Esophagus (tissue), 2 donors: ENCODE data around the gene TLE4. TPM values are rescaled to one million over a fixed set of nuclear protein-coding genes. Genes with fewer than 3 reads are reported as not detected.
A peak's percentile ranks its signal among the peaks of the same experiment; 100 is the strongest.

Experiments
- H3K27ac ChIP-seq, 2 donors: one replicate each; pipeline ENCODE4 v1.5.1; 2013; ENCODE audit warnings: low read depth in 2 of 2, mild to moderate bottlenecking in 2 of 2, inconsistent platforms in 1 of 2, low read length in 1 of 2, moderate library complexity in 1 of 2
- H3K27me3 ChIP-seq, 2 donors: one replicate each; pipeline ENCODE4 v1.6.1; 2013; ENCODE audit warnings: low read length in 2 of 2, control low read depth in 1 of 2, mild to moderate bottlenecking in 1 of 2; ENCODE audit not compliant: insufficient read depth in 2 of 2, control insufficient read depth in 1 of 2
- H3K36me3 ChIP-seq, 2 donors: one replicate each; pipeline ENCODE4 v1.6.1; 2013; ENCODE audit warnings: low read length in 1 of 2; ENCODE audit not compliant: control insufficient read depth in 2 of 2, insufficient read depth in 2 of 2
- H3K4me1 ChIP-seq, 2 donors: one replicate each; pipeline ENCODE4 v1.6.1; 2013; ENCODE audit warnings: low read length in 1 of 2; ENCODE audit not compliant: control insufficient read depth in 2 of 2, insufficient read depth in 2 of 2
- H3K4me3 ChIP-seq, 2 donors: one replicate each; pipeline ENCODE4 v1.5.1; 2013; ENCODE audit warnings: low read length in 2 of 2, mild to moderate bottlenecking in 2 of 2, low read depth in 1 of 2, moderate library complexity in 1 of 2
- H3K9me3 ChIP-seq, 2 donors: one replicate each; pipeline ENCODE4 v1.6.1; 2013; ENCODE audit warnings: mild to moderate bottlenecking in 2 of 2, low read depth in 1 of 2, low read length in 1 of 2, moderate library complexity in 1 of 2; ENCODE audit not compliant: control insufficient read depth in 2 of 2, insufficient read depth in 1 of 2
- WGBS, 2 donors: extraction: QIAGEN DNeasy Blood & Tissue Kit; methylation state at CpG; one replicate each; pipeline ENCODE4 v1.1.7; 2013; 5-methylcytosine and 5-hydroxymethylcytosine counted together
- polyA plus RNA-seq, 2 donors: library from polyadenylated mRNA; stranded (reverse); fragments of 200-250 nt; gene quantifications; one replicate each; pipeline ENCODE4 v1.2.3, GENCODE V29; 2013
- donor health status: healthy with polysubstance abuse.
- donor health status: Bipolar disorder and iron deficiency.

TLE4 gene
- polyA plus RNA-seq, 2 donors, result 8.5 to 12.9 TPM

DNA sequence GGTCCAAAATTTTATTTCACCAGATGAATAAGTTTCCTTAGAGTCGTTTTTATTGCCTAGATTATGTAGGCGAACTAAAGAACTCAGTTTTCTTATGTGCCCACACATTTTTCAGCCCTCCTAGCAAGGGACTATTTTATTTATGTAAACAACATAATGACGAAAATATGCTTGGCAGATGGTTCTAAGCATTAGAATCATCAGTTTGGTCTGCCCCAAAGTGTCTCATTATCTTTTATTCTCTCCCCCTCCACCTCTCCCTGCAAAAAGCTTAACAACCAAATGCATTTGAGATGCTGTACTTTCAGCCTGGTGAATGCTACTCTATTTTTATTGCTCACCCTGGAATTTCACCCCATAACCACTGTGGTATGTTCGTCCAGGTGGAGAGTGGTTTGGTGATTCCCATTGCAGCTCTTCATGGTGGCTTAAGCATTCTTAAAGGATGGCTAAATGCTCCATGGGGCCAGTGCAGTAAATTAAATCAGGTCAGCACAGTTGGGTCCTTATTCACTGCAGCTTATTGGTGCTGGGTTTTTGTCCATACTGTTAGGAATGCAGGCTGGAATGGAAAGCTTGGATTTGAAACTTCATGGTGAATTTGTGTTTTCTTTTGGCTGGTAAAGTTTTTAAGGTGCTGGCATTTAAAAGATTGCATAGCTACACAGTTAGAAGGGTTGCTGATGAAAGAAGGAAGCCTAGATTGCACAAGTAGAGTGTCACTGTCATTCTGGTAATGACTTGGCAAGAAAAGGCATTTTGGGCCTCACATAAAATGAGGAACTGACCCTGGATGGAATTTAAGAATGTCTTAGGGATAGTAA, 39.2 kb downstream of the TLE4 start:
- Histone ChIP-seq H3K9me3 (no peaks in the 10 kb centered on the region), H3K36me3 (peaks cover 0 to 2% of the 10 kb centered on the region in 2 donors), H3K4me3 (no peak overlapping the region), H3K27me3 (no peaks in the 10 kb centered on the region), H3K4me1 (no peaks in the 10 kb centered on the region), H3K27ac (peak overlapping the region in 1 of 2 donors; percentile 22)
- WGBS, 2 donors, result 73 to 79% methylated on average over 4 of the region's 4 CpGs

DNA sequence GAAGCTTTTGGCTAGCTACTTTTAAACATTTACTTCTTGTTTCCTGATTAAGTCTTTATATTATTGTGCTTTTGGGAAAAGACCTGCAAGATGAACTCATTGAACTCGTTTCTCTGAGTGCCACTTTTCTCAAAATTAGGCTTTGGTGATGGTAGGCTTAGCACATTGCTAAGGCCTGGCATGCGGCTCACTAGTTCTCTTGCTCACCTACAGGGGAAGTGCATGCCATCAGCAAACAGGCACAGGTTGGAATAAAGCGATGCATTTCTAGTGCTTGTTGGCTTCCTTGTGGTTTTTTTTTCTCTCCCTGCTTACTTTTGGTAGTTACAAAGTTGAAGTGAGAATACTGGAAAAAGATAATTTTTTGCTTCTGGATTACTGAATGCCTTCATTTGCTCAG, 41.4 kb downstream of the TLE4 start:
- H3K9me3 ChIP-seq, result no peaks in the 10 kb centered on the region
- H3K27ac ChIP-seq, result no peak overlapping the region
- no peak overlapping the region for H3K4me3 ChIP-seq
- WGBS, 2 donors, result 80 to 82% methylated on average over 3 of the region's 3 CpGs
- peaks cover 0 to 2% of the 10 kb centered on the region in 2 donors for H3K36me3 ChIP-seq
- H3K4me1 ChIP-seq, result no peaks in the 10 kb centered on the region
- no peaks in the 10 kb centered on the region for H3K27me3 ChIP-seq

DNA sequence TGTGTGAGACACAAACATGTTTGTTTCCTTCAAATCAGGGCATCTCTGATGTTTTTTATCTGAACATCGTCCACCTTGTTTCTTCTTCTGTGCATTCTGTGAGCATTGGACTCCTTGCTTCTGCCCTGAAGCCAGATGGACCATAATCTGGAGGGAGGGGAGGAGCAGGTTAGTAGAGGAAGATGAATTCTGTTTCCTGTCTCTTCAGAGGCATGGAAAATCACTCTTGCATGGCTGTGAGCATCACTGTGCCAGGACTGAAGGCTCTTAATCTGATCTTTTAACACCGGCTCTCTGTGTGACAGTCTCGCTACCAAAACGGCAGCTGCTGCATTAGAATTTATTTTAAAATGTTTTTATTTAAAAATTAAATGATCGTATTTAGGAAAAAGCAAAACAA, 43.3 kb downstream of the TLE4 start:
- H3K27ac ChIP-seq, result no peak overlapping the region
- no peaks in the 10 kb centered on the region for H3K27me3 ChIP-seq
- H3K4me1 ChIP-seq, result no peaks in the 10 kb centered on the region
- WGBS, 2 donors, result 79 to 80% methylated on average over 5 of the region's 5 CpGs
- no peak overlapping the region for H3K4me3 ChIP-seq
- H3K36me3 ChIP-seq, result peaks cover 0 to 2% of the 10 kb centered on the region in 2 donors
- no peaks in the 10 kb centered on the region for H3K9me3 ChIP-seq

DNA sequence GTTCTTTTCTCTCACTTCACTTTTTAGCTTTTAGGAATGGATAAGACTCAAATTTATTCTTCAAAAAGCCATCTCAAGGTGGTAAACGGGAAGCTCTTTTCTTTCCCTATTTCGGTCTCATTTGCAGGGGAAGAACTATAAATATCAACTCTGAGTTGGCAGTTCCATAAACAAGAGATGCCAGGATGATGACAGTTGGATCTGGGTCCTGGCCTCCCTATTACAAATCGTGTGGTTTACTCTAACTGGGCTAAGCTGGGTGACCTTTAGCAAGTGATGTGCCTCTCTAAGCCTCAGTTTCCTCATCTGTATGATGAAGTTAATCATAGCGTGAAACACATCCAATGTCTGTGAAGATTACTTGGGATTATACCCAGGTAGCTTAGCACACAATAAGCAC, 44.2 kb downstream of the TLE4 start:
- Histone ChIP-seq H3K27ac (no peak overlapping the region), H3K27me3 (no peaks in the 10 kb centered on the region), H3K4me3 (no peak overlapping the region), H3K36me3 (peaks cover 0 to 2% of the 10 kb centered on the region in 2 donors), H3K9me3 (no peaks in the 10 kb centered on the region), H3K4me1 (no peaks in the 10 kb centered on the region)
- 71 to 79% methylated on average over 4 of the region's 4 CpGs for WGBS, 2 donors

DNA sequence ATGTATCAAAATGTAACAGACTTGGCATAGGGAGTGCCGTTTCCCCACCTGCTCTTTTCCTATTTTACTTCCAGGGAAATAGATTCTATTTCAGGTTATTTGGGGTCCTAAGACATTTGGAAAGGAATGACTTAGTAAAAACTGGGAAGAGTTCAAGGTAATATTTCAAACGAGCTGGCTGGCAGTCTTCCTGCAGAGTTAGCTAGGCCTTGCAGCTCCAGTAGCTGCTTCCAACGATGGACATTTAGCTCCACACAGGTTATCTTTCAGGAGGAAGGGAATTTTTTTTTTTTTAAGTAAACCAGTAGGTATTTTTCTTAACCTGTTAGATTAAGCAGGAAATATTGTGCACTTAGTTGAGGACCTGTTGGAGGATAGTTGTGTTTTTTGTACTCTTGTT, 45.2 kb downstream of the TLE4 start:
- 67% methylated on average over 3 of the region's 3 CpGs for WGBS, 2 donors
- H3K36me3 ChIP-seq, result peaks cover 0 to 2% of the 10 kb centered on the region in 2 donors
- H3K4me3 ChIP-seq, result no peak overlapping the region
- no peak overlapping the region for H3K27ac ChIP-seq
- H3K4me1 ChIP-seq, result no peaks in the 10 kb centered on the region
- H3K27me3 ChIP-seq, result no peaks in the 10 kb centered on the region
- no peaks in the 10 kb centered on the region for H3K9me3 ChIP-seq

DNA sequence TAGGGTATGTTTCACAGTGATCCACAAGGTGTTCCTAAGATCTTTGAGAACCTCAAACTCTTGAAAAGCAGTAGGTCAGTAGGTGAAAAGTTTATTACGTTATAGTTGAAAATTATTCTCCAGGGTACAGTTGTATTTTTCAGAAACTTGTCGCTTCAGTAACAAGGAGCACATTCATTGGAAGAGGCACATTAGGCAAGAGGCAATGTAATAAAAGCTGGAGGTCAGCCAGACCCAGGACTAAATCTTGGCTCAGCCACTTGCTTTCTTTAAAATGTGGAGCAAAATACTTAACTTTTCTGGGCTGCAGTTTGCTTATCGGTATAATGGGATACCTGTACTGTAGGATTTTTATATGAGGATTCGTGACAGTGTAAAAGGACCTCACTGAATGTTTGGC, 45.6 kb downstream of the TLE4 start:
- 42 to 48% methylated on average over 4 of the region's 4 CpGs for WGBS, 2 donors
- Histone ChIP-seq H3K4me1 (no peaks in the 10 kb centered on the region), H3K36me3 (peaks cover 0 to 2% of the 10 kb centered on the region in 2 donors), H3K27me3 (no peaks in the 10 kb centered on the region), H3K4me3 (no peak overlapping the region), H3K27ac (no peak overlapping the region), H3K9me3 (no peaks in the 10 kb centered on the region)

DNA sequence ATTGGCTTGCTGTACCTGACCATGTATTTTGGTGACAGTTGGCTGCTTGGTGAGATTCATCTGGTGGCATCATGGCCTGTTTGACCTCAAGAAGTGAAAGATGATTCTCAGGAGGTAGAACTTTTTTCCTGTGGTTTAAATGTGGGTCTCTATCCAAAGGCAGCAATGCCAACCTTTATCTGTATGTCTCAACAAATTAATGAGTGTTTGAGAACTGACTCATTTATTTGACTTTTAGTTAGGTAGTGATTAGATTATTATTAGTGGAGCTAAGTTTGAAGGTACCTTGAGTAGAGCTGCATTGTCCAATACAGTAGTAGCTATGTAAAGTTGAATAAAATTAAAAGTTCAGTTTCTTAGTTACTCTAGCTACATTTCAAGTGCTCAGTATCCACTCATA, 48.2 kb downstream of the TLE4 start:
- Histone ChIP-seq H3K4me1 (peaks cover 0 to 2% of the 10 kb centered on the region in 2 donors), H3K4me3 (no peak overlapping the region)

DNA sequence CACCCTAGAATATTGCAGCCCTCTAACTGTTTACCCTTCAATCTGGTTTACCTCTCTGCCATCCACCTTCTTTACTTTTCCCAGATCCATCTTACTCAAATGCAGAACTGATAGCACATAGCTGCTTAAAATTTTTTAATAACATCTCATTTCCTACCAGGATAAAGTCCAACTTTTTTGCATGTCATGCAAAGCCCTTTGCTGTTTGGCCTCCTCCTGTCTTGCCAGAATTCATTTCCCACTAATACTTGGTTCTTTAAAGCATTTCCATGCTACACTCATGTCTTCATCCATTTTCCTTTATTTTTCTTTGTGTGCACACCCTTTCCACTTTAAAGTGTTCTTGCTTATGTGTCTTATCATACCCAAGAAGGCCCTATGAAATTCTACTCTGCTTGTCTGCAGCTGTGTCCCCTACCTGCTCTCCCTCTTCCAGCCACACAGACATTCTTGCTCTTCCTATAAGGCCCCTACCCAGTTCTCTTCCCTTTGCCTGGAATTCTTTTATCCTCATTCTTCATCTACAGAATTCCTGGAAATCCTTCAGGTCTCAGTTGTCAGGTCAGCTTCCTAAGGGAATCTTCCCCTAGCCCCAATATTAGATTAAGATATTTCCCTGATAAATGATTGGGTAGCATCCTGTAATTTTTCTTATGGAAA, 50.3 kb downstream of the TLE4 start:
- Histone ChIP-seq H3K36me3 (no peaks in the 10 kb centered on the region), H3K27me3 (no peaks in the 10 kb centered on the region), H3K4me1 (peaks cover 0 to 2% of the 10 kb centered on the region in 2 donors), H3K9me3 (no peaks in the 10 kb centered on the region), H3K27ac (no peak overlapping the region), H3K4me3 (no peak overlapping the region)

More for the DNA sequence above, 48.2 kb downstream of the TLE4 start:
- Histone ChIP-seq H3K9me3 (no peaks in the 10 kb centered on the region), H3K27ac (no peak overlapping the region), H3K27me3 (no peaks in the 10 kb centered on the region), H3K36me3 (no peaks in the 10 kb centered on the region)

DNA sequence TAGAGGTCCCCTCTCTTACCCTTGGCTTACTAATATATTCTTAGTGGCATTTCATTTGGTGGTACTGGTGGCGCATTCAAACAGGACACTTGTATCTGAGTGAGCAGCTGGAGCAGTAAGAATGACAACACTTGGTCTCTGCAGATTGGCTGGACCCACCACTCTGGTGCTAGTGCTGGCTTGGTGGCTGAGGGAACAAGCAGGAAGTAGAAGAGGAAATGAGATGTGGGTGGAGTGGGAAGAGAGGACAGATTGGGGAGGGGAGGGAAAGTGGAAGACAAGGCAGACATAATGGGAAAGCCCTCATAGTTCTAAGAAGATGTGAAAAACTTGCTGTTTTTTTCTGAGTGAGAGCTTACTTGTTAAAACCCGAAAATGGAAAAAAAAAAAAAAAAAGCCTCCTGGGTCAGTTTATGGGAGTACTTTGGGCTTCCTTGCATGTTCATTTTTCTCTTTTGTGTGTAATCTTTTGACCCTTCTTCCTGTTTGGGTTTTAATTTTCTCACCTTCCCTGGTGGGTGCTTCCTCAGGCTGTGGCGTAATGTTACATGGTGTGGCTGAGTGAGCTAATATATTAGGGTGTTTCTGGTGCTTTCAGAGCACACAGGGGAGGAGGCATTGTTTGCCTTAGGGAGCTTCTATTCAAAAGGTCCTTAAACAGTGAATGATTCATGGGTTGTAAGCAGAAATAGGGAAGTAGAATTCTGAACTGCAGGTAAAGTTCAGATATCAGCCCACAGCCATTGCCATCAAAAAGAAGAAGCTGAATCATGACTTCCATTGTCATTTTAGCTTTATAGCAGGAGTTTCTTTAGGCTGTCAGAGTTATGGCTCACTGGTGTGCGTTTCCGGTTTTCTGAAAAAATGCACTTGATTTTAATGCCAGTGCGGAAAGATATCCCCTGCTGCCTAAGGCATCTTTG, 52.3 kb downstream of the TLE4 start:
- H3K9me3 ChIP-seq, result no peaks in the 10 kb centered on the region
- H3K27ac ChIP-seq, result peak overlapping the region; percentile 70 to 78
- H3K4me1 ChIP-seq, result peaks cover 0 to 2% of the 10 kb centered on the region in 2 donors
- 47 to 53% methylated on average over 6 of the region's 6 CpGs for WGBS, 2 donors
- no peaks in the 10 kb centered on the region for H3K27me3 ChIP-seq
- no peaks in the 10 kb centered on the region for H3K36me3 ChIP-seq
- H3K4me3 ChIP-seq, result peak overlapping the region in 1 of 2 donors; percentile 15
